GM12878 (cell line): ENCODE results near the gene CEACAM3. TPM values are rescaled to one million over a fixed set of nuclear protein-coding genes. Genes with fewer than 3 reads are reported as not detected.

Source experiments
- ATAC-seq: fragments of 200-7000 bp; cut with Tn5 transposase; 3 replicates; pipeline ENCODE4 v1.9.1; 2020; ENCODE audit warnings: mild to moderate bottlenecking, moderate library complexity
- BruUV-seq: library from RNA; stranded (reverse); fragments of 400-500 nt; replicated peaks from 2 replicates; lab custom pipeline; 2021; lab: Mats Ljungman, UMichigan
- CTCF ChIA-PET: fragments of 300-600 bp; sonication (Branson Sonifier 250); formaldehyde crosslinking; extraction: SDS; loops from one replicate; lab custom pipeline; 2021; ENCODE audit warnings: inconsistent platforms; lab: Yijun Ruan, JAX
- POLR2A ChIA-PET: fragments of 350-600 bp; formaldehyde crosslinking; extraction: SDS; loops from one replicate; lab custom pipeline; 2021; ENCODE audit warnings: inconsistent platforms; lab: Charles Lee
- RAD21 ChIA-PET: fragments of 300-600 bp; sonication (Branson Sonifier 250); formaldehyde crosslinking; loops from one replicate; lab custom pipeline; 2023; ENCODE audit warnings: antibody characterized with exemption; ENCODE audit not compliant: unreplicated experiment; lab: Charles Lee
- SMC1A ChIA-PET: fragments of 300-600 bp; sonication (Branson Sonifier 250); formaldehyde crosslinking; loops from one replicate; lab custom pipeline; 2023; ENCODE audit not compliant: unreplicated experiment, uncharacterized antibody; lab: Charles Lee
- DNase-seq: peaks from one replicate; pipeline ENCODE4 v3.0.0-alpha.2; 2011; ENCODE audit warnings: low read depth, low spot score
- FAIRE-seq: peaks from 3 replicates; lab custom pipeline; 2011; peaks lifted over from hg19 to GRCh38; lab: Jason Lieb, UNC
- H2AFZ ChIP-seq: 2 replicates; pipeline ENCODE4 v1.6.0; 2011; ENCODE audit warnings: low read depth, low read length, control low read depth; ENCODE audit not compliant: control insufficient read depth
- H3K27ac ChIP-seq: 2 replicates; pipeline ENCODE4 v1.5.1; 2011; ENCODE audit warnings: control low read depth; ENCODE audit not compliant: control insufficient read depth, insufficient read depth
- H3K27me3 ChIP-seq, 2 experiments: replicated peaks in 1 of 2; 2 replicates each; pipeline versions ENCODE4 v1.6.0 to v1.6.1; 2011; ENCODE audit warnings: low read length in 1 of 2; ENCODE audit not compliant: control insufficient read depth in 2 of 2, insufficient read depth in 2 of 2
- H3K36me3 ChIP-seq, 2 experiments: 2 replicates each; pipeline ENCODE4 v1.5.1; 2011; ENCODE audit warnings: low read length in 1 of 2; ENCODE audit not compliant: control insufficient read depth in 2 of 2, insufficient read depth in 2 of 2
- H3K4me1 ChIP-seq: 2 replicates; pipeline ENCODE4 v1.6.1; 2011; ENCODE audit warnings: mild to moderate bottlenecking, low read length, moderate library complexity, mixed read lengths; ENCODE audit not compliant: control insufficient read depth, insufficient read depth
- H3K4me2 ChIP-seq: 2 replicates; pipeline ENCODE4 v1.6.0; 2011; ENCODE audit warnings: control low read depth; ENCODE audit not compliant: control insufficient read depth, insufficient read depth
- H3K4me3 ChIP-seq: fragments of 200-600 bp; sonication (generic); 2 replicates; pipeline ENCODE4 v1.5.1; 2016
- H3K79me2 ChIP-seq: 2 replicates; pipeline ENCODE4 v1.6.0; 2011; ENCODE audit warnings: low read length; ENCODE audit not compliant: control insufficient read depth, insufficient read depth
- H3K9ac ChIP-seq: 2 replicates; pipeline ENCODE4 v1.8.0; 2011; ENCODE audit warnings: low read length, control low read depth, mixed read lengths; ENCODE audit not compliant: control insufficient read depth, insufficient read depth
- H3K9me3 ChIP-seq: replicated peaks from 3 replicates; pipeline ENCODE4 v1.5.1; 2011; ENCODE audit warnings: mild to moderate bottlenecking, low read length; ENCODE audit not compliant: control insufficient read depth, insufficient read depth
- H4K20me1 ChIP-seq: 2 replicates; pipeline ENCODE4 v1.6.0; 2011; ENCODE audit not compliant: control insufficient read depth, insufficient read depth
- BACH1 ChIP-seq: fragments of 450-650 bp; IDR thresholded peaks from 2 replicates; pipeline ENCODE4 v1.6.1; 2017; ENCODE audit warnings: mild to moderate bottlenecking, borderline replicate concordance
- CHD1 ChIP-seq: IDR thresholded peaks from 2 replicates; pipeline ENCODE4 v1.6.1; 2012; ENCODE audit warnings: low read depth, low read length, improper control_type of control experiment
- CHD4 ChIP-seq: fragments of 200-600 bp; sonication (generic); IDR thresholded peaks from 2 replicates; pipeline ENCODE4 v1.6.1; 2016; ENCODE audit warnings: mild to moderate bottlenecking
- ESRRA ChIP-seq: IDR thresholded peaks from 2 replicates; pipeline ENCODE4 v1.6.1; 2012; ENCODE audit warnings: mild to moderate bottlenecking, low read length, improper control_type of control experiment
- HDGF ChIP-seq: fragments of 450-650 bp; IDR thresholded peaks from 2 replicates; pipeline ENCODE4 v1.6.1; 2016; ENCODE audit warnings: antibody characterized with exemption
- LARP7 ChIP-seq: fragments of 450-650 bp; IDR thresholded peaks from 2 replicates; pipeline ENCODE4 v1.6.1; 2017; ENCODE audit warnings: mild to moderate bottlenecking
- MEF2B ChIP-seq: fragments of 450-650 bp; IDR thresholded peaks from 2 replicates; pipeline ENCODE4 v1.6.1; 2018; ENCODE audit warnings: mild to moderate bottlenecking, moderate library complexity; ENCODE audit not compliant: partially characterized antibody, poor library complexity, severe bottlenecking
- MTA3 ChIP-seq: IDR thresholded peaks from 2 replicates; pipeline ENCODE4 v1.6.1; 2012; ENCODE audit warnings: low read length, inconsistent platforms, borderline replicate concordance
- POLR2A ChIP-seq: IDR thresholded peaks from 2 replicates; pipeline ENCODE4 v1.6.1; 2011; ENCODE audit warnings: low read depth, mild to moderate bottlenecking, low read length
- SMAD1 ChIP-seq: fragments of 450-650 bp; IDR thresholded peaks from 2 replicates; pipeline ENCODE4 v1.6.1; 2018; ENCODE audit warnings: mild to moderate bottlenecking, low read depth; ENCODE audit not compliant: partially characterized antibody
- SP1 ChIP-seq: IDR thresholded peaks from one replicate; pipeline ENCODE4 v1.6.1; 2011; ENCODE audit warnings: low read depth, low read length
- TAF1 ChIP-seq: IDR thresholded peaks from 2 replicates; pipeline ENCODE4 v1.6.1; 2011; ENCODE audit warnings: mild to moderate bottlenecking, low read depth, low read length, borderline replicate concordance
- ZBTB4 ChIP-seq: fragments of 450-650 bp; formaldehyde crosslinking; IDR thresholded peaks from 2 replicates; pipeline ENCODE4 v1.4.0; 2022; ENCODE audit warnings: mild to moderate bottlenecking, moderate library complexity
- ZNF217 ChIP-seq: fragments of 450-650 bp; IDR thresholded peaks from 2 replicates; pipeline ENCODE4 v1.6.1; 2017; ENCODE audit warnings: antibody characterized with exemption, mild to moderate bottlenecking
- ZNF24 ChIP-seq: fragments of 450-650 bp; IDR thresholded peaks from 2 replicates; pipeline ENCODE4 v1.6.1; 2017; ENCODE audit warnings: antibody characterized with exemption, mild to moderate bottlenecking
- WGBS: methylation state at CpG from one replicate; pipeline ENCODE4 v1.1.6; 2016; ENCODE audit warnings: low lambda C conversion rate; ENCODE audit not compliant: insufficient replicate concordance, insufficient coverage; ENCODE audit errors: missing lambda C conversion rate; 5-methylcytosine and 5-hydroxymethylcytosine counted together
- in situ Hi-C: fragments of 300-500 bp; cut with MboI; formaldehyde crosslinking; loops from 9 replicates; pipeline ENCODE4 v1.14.3; 2018; ENCODE audit warnings: mixed read lengths
- intact Hi-C: fragments of 100-400 bp; cut with micrococcal nuclease; formaldehyde crosslinking; loops from one replicate; pipeline ENCODE4 v1.14.2; 2022; ENCODE audit not compliant: unreplicated experiment
- polyA plus RNA-seq, 11 experiments: library from polyadenylated mRNA; depleted of rRNA in 4 of 11; unstranded in 6 of 11; stranded (reverse) in 5 of 11; fragments of >200 nt; fragmentation: Nextera tagmentation in 4 of 11; fragmentation: Illumina TruSeq in 1 of 11; extraction: Ambion mirVana in 4 of 11; extraction: Trizol in 1 of 11; gene quantifications; 1 replicate in 1 of 11; 2 replicates in 10 of 11; pipeline versions ENCODE4 v1.2.1 to v1.2.3, GENCODE V29; 2011 to 2016; ENCODE audit warnings: inconsistent platforms in 2 of 11, missing spikeins in 2 of 11, low read depth in 1 of 11
- total RNA-seq, 4 experiments: library from RNA; depleted of rRNA in 3 of 4; stranded (reverse); fragments of >200 nt in 3 of 4; fragmentation: Illumina TruSeq in 1 of 4; extraction: Trizol in 1 of 4; gene quantifications; 2 replicates each; pipeline versions ENCODE4 v1.2.1 to v1.2.3, GENCODE V29; 2013 to 2021
- TF ChIP-seq, protein P1 (sequence below): fragments of 450-650 bp; IDR thresholded peaks from 2 replicates; pipeline ENCODE4 v1.6.1; 2016; ENCODE audit warnings: mild to moderate bottlenecking
- TF ChIP-seq, protein P2 (sequence below): IDR thresholded peaks from 2 replicates; pipeline ENCODE4 v1.6.1; 2012; ENCODE audit warnings: low read depth, low read length, improper control_type of control experiment

The CEACAM3 gene
- total and polyA plus RNA-seq, 10 of the 15 experiments (the other 5 are each of a cell fraction or from before 2014, with no cell fraction given): not detected

- CTCF ChIA-PET: interaction anchor here (1.3 to 4.6 kb wide), 11 partner anchors 13 to 97 kb away, joined by 3 to 85 read pairs (median 12); partner anchors contain the start of genes CD79A and RABAC1
- intact Hi-C loops: no loop called here
- DNase-seq (no peak), FAIRE-seq (no peak), ATAC-seq (no peak)
- 0 out of 2 replicates have a peak, but pooled peaks have one; percentile 5 for TF ChIP-seq ZNF217
- peak; percentile 31; the same call in 1 of the 2 replicates for TF ChIP-seq TAF1
- 0 out of 2 replicates have a peak, but pooled peaks have one; percentile 62 for TF ChIP-seq MTA3
- TF ChIP-seq, protein P1, sequence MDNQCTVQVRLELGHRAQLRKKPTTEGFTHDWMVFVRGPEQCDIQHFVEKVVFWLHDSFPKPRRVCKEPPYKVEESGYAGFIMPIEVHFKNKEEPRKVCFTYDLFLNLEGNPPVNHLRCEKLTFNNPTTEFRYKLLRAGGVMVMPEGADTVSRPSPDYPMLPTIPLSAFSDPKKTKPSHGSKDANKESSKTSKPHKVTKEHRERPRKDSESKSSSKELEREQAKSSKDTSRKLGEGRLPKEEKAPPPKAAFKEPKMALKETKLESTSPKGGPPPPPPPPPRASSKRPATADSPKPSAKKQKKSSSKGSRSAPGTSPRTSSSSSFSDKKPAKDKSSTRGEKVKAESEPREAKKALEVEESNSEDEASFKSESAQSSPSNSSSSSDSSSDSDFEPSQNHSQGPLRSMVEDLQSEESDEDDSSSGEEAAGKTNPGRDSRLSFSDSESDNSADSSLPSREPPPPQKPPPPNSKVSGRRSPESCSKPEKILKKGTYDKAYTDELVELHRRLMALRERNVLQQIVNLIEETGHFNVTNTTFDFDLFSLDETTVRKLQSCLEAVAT: peak; percentile 69
- peak; percentile 33 for TF ChIP-seq SMAD1
- TF ChIP-seq ESRRA: 0 out of 2 replicates have a peak, but pooled peaks have one; percentile 0
- peak; percentile 56 for TF ChIP-seq POLR2A
- TF ChIP-seq LARP7: 0 out of 2 replicates have a peak, but pooled peaks have one; percentile 5
- peak; percentile 92; the same call in 1 of the 2 replicates for TF ChIP-seq CHD1
- no peak for TF ChIP-seq MEF2B
- 0 out of 2 replicates have a peak, but pooled peaks have one; percentile 5 for TF ChIP-seq ZNF24
- TF ChIP-seq BACH1: peak; percentile 8; the same call in 1 of the 2 replicates
- TF ChIP-seq HDGF: peak; percentile 69
- no peak for TF ChIP-seq CHD4
- TF ChIP-seq, protein P2, sequence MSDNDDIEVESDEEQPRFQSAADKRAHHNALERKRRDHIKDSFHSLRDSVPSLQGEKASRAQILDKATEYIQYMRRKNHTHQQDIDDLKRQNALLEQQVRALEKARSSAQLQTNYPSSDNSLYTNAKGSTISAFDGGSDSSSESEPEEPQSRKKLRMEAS: peak; percentile 23; the same call in 1 of the 2 replicates
- no peak for TF ChIP-seq ZBTB4 (CRISPR knock-in tag)
- TF ChIP-seq SP1: no peak
- H3K27ac ChIP-seq: peak overlapping the region; percentile 98
- H3K36me3 ChIP-seq: peaks cover 26 to 27% of the 10 kb centered on the region in 2 experiments
- in situ Hi-C loops: no loop called here
- BruUV-seq: no TSS peak
- peaks cover 16% of the 10 kb centered on the region for H4K20me1 ChIP-seq
- H3K27me3 ChIP-seq: no peaks in the 10 kb centered on the region
- H3K9ac ChIP-seq: peak overlapping the region; percentile 100
- RAD21 ChIA-PET: interaction anchor here (0.6 to 4.4 kb wide), 12 partner anchors 12 to 200 kb away, joined by 3 to 57 read pairs (median 8); partner anchors contain the start of genes CD79A, ERFL and RABAC1
- POLR2A ChIA-PET: interaction anchor here (0.5 to 4.3 kb wide), 9 partner anchors 11 to 536 kb away, joined by 3 to 46 read pairs (median 14); partner anchors contain the start of genes CD79A and RABAC1
- H2AFZ ChIP-seq: no peak overlapping the region
- peak overlapping the region; percentile 84 for H3K4me2 ChIP-seq
- no peaks in the 10 kb centered on the region for H3K9me3 ChIP-seq
- H3K79me2 ChIP-seq: peaks cover 57% of the 10 kb centered on the region
- under 1% methylated on average over 31 of the region's 45 CpGs for WGBS
- H3K4me3 ChIP-seq: peak overlapping the region; percentile 94
- SMC1A ChIA-PET: interaction anchor here (0.8 to 4.9 kb wide), 12 partner anchors 8 to 91 kb away, joined by 3 to 47 read pairs (median 8); partner anchors contain the start of genes ARHGEF1 and CD79A
- peaks cover 28% of the 10 kb centered on the region for H3K4me1 ChIP-seq
These were observed 64.2 kb downstream of the CEACAM3 start for GRCh38 chr19:41860419-41861115.
